HEK293 (cell line): ENCODE measurements around the gene PAK5.

Experiments used
- CTCF ChIA-PET: fragments of 350-600 bp; formaldehyde crosslinking; extraction: SDS; loops from one replicate; lab custom pipeline; 2021; ENCODE audit warnings: antibody characterized with exemption; lab: Yijun Ruan, JAX
- POLR2A ChIA-PET: fragments of 300-600 bp; formaldehyde crosslinking; extraction: SDS; loops from one replicate; lab custom pipeline; 2020; ENCODE audit warnings: antibody characterized with exemption, inconsistent platforms; lab: Yijun Ruan, JAX
- H3K27ac ChIP-seq: fragments of 200-500 bp; sonication (Bioruptor generic); 2 replicates; pipeline ENCODE4 v1.5.1; 2014; ENCODE audit warnings: low read depth, low read length, control low read depth, inconsistent platforms; ENCODE audit errors: extremely low read depth
- H3K36me3 ChIP-seq, 2 experiments: fragments of 200-500 bp in 1 of 2; sonication (Bioruptor generic) in 1 of 2; 1 replicate in 1 of 2; 2 replicates in 1 of 2; pipeline ENCODE4 v1.5.1; 2014 to 2017; ENCODE audit warnings: inconsistent platforms in 2 of 2, low read length in 2 of 2; ENCODE audit not compliant: control insufficient read depth in 2 of 2, insufficient read depth in 1 of 2
- H3K4me1 ChIP-seq: fragments of 200-500 bp; sonication (Bioruptor generic); 2 replicates; pipeline ENCODE4 v1.5.1; 2014; ENCODE audit warnings: mild to moderate bottlenecking, low read length, inconsistent platforms; ENCODE audit not compliant: control insufficient read depth, insufficient read depth
- H3K4me3 ChIP-seq: 2 replicates; pipeline ENCODE4 v1.5.1; 2011; ENCODE audit warnings: low read depth, mild to moderate bottlenecking, control low read depth, low read length, moderate library complexity
- H3K9me3 ChIP-seq: fragments of 200-500 bp; sonication (Bioruptor generic); 2 replicates; pipeline ENCODE4 v1.5.1; 2014; ENCODE audit warnings: low read depth, low read length, inconsistent platforms; ENCODE audit not compliant: control insufficient read depth, insufficient read depth
- ELK4 ChIP-seq: IDR thresholded peaks from 2 replicates; pipeline ENCODE4 v1.6.1; 2011; ENCODE audit warnings: mild to moderate bottlenecking, low read depth, low read length, borderline replicate concordance
- GLI4 ChIP-seq: fragments of 450-650 bp; formaldehyde crosslinking; IDR thresholded peaks from 2 replicates; pipeline ENCODE4 v1.5.1; 2016; ENCODE audit warnings: missing biosample characterization, missing genetic modification characterization
- IKZF3 ChIP-seq: fragments of 450-650 bp; IDR thresholded peaks from 2 replicates; pipeline ENCODE4 v1.5.0; 2018; ENCODE audit warnings: missing biosample characterization, mild to moderate bottlenecking, missing genetic modification characterization, moderate library complexity
- KLF8 ChIP-seq: fragments of 450-650 bp; formaldehyde crosslinking; IDR thresholded peaks from 2 replicates; pipeline ENCODE4 v1.5.1; 2016; ENCODE audit warnings: missing biosample characterization, missing genetic modification characterization
- MZF1 ChIP-seq: fragments of 450-650 bp; formaldehyde crosslinking; IDR thresholded peaks from 2 replicates; pipeline ENCODE4 v1.5.1; 2017; ENCODE audit warnings: missing biosample characterization, missing genetic modification characterization, borderline replicate concordance
- OVOL3 ChIP-seq: fragments of 450-650 bp; formaldehyde crosslinking; IDR thresholded peaks from 2 replicates; pipeline ENCODE4 v1.5.1; 2016; ENCODE audit warnings: missing biosample characterization, missing genetic modification characterization
- PRDM1 ChIP-seq: fragments of 450-650 bp; formaldehyde crosslinking; IDR thresholded peaks from 2 replicates; pipeline ENCODE4; 2016; ENCODE audit warnings: missing biosample characterization, missing genetic modification characterization
- RBAK ChIP-seq: fragments of 450-650 bp; formaldehyde crosslinking; IDR thresholded peaks from 2 replicates; pipeline ENCODE4 v1.5.1; 2016; ENCODE audit warnings: missing biosample characterization, missing genetic modification characterization
- SCRT1 ChIP-seq: fragments of 450-650 bp; formaldehyde crosslinking; IDR thresholded peaks from 2 replicates; pipeline ENCODE4 v1.5.1; 2016; ENCODE audit warnings: missing biosample characterization, missing genetic modification characterization, borderline replicate concordance
- SCRT2 ChIP-seq: fragments of 450-650 bp; formaldehyde crosslinking; IDR thresholded peaks from 2 replicates; pipeline ENCODE4 v1.5.1; 2016; ENCODE audit warnings: missing biosample characterization, missing genetic modification characterization
- SP3 ChIP-seq: fragments of 450-650 bp; formaldehyde crosslinking; IDR thresholded peaks from 2 replicates; pipeline ENCODE4 v1.5.1; 2016; ENCODE audit warnings: missing biosample characterization, missing genetic modification characterization
- TCF7L2 ChIP-seq: IDR thresholded peaks from 2 replicates; pipeline ENCODE4 v1.6.1; 2011; ENCODE audit warnings: low read depth, mild to moderate bottlenecking, inconsistent platforms, low read length, moderate library complexity, borderline replicate concordance
- ZBTB20 ChIP-seq: fragments of 450-650 bp; formaldehyde crosslinking; IDR thresholded peaks from 2 replicates; pipeline ENCODE4 v1.5.1; 2016; ENCODE audit warnings: missing biosample characterization, missing genetic modification characterization
- ZFHX2 ChIP-seq: fragments of 450-650 bp; formaldehyde crosslinking; conservative IDR thresholded peaks from 2 replicates; pipeline ENCODE4 v1.5.1; 2016; ENCODE audit warnings: missing biosample characterization, missing genetic modification characterization
- ZNF114 ChIP-seq: fragments of 450-650 bp; formaldehyde crosslinking; IDR thresholded peaks from 2 replicates; pipeline ENCODE4 v1.5.0; 2017; ENCODE audit warnings: missing biosample characterization, missing genetic modification characterization
- ZNF132 ChIP-seq: fragments of 450-650 bp; formaldehyde crosslinking; IDR thresholded peaks from 2 replicates; pipeline ENCODE4 v1.5.1; 2017; ENCODE audit warnings: missing biosample characterization, missing genetic modification characterization, borderline replicate concordance
- ZNF211 ChIP-seq: fragments of 450-650 bp; formaldehyde crosslinking; IDR thresholded peaks from 2 replicates; pipeline ENCODE4 v1.5.1; 2016; ENCODE audit warnings: low read depth, missing biosample characterization, missing genetic modification characterization
- ZNF266 ChIP-seq: fragments of 450-650 bp; formaldehyde crosslinking; IDR thresholded peaks from 2 replicates; pipeline ENCODE4 v1.5.1; 2016; ENCODE audit warnings: missing biosample characterization, missing genetic modification characterization, low read depth
- ZNF335 ChIP-seq: fragments of 450-650 bp; formaldehyde crosslinking; conservative IDR thresholded peaks from 2 replicates; pipeline ENCODE4 v1.5.1; 2016; ENCODE audit warnings: missing biosample characterization, missing genetic modification characterization
- ZNF394 ChIP-seq: fragments of 450-650 bp; formaldehyde crosslinking; IDR thresholded peaks from 2 replicates; pipeline ENCODE4 v1.5.1; 2016; ENCODE audit warnings: missing biosample characterization, missing genetic modification characterization, mild to moderate bottlenecking, moderate library complexity, borderline replicate concordance
- ZNF404 ChIP-seq: fragments of 450-650 bp; formaldehyde crosslinking; IDR thresholded peaks from 2 replicates; pipeline ENCODE4 v1.5.1; 2017; ENCODE audit warnings: missing biosample characterization, missing genetic modification characterization
- ZNF426 ChIP-seq: fragments of 450-650 bp; formaldehyde crosslinking; IDR thresholded peaks from 2 replicates; pipeline ENCODE4 v1.5.1; 2017; ENCODE audit warnings: missing biosample characterization, missing genetic modification characterization, mild to moderate bottlenecking, inconsistent platforms, moderate library complexity
- ZNF433 ChIP-seq: fragments of 450-650 bp; formaldehyde crosslinking; IDR thresholded peaks from 2 replicates; pipeline ENCODE4 v1.5.1; 2016; ENCODE audit warnings: missing biosample characterization, missing genetic modification characterization, low read depth
- ZNF521 ChIP-seq: fragments of 450-650 bp; formaldehyde crosslinking; IDR thresholded peaks from 2 replicates; pipeline ENCODE4 v1.5.1; 2017; ENCODE audit warnings: missing biosample characterization, mild to moderate bottlenecking, missing genetic modification characterization
- ZNF530 ChIP-seq: fragments of 450-650 bp; formaldehyde crosslinking; IDR thresholded peaks from 2 replicates; pipeline ENCODE4 v1.5.1; 2016; ENCODE audit warnings: low read depth, missing biosample characterization, missing genetic modification characterization
- ZNF658 ChIP-seq: fragments of 450-650 bp; formaldehyde crosslinking; IDR thresholded peaks from 2 replicates; pipeline ENCODE4; 2016; ENCODE audit warnings: missing biosample characterization, missing genetic modification characterization
- ZNF692 ChIP-seq: fragments of 450-650 bp; formaldehyde crosslinking; IDR thresholded peaks from 2 replicates; pipeline ENCODE4 v1.5.1; 2016; ENCODE audit warnings: missing biosample characterization, missing genetic modification characterization
- ZNF701 ChIP-seq: fragments of 450-650 bp; formaldehyde crosslinking; IDR thresholded peaks from 2 replicates; pipeline ENCODE4 v1.5.1; 2016; ENCODE audit warnings: missing biosample characterization, missing genetic modification characterization
- ZNF777 ChIP-seq: fragments of 450-650 bp; formaldehyde crosslinking; IDR thresholded peaks from 2 replicates; pipeline ENCODE4 v1.5.1; 2017; ENCODE audit warnings: missing biosample characterization, missing genetic modification characterization, borderline replicate concordance
- ZSCAN23 ChIP-seq: fragments of 450-650 bp; formaldehyde crosslinking; IDR thresholded peaks from 2 replicates; pipeline ENCODE4 v1.5.1; 2016; ENCODE audit warnings: missing biosample characterization, missing genetic modification characterization
- ZSCAN30 ChIP-seq: fragments of 450-650 bp; IDR thresholded peaks from 2 replicates; pipeline ENCODE4 v1.5.1; 2018; ENCODE audit warnings: missing biosample characterization, mild to moderate bottlenecking, missing genetic modification characterization, moderate library complexity
- TF ChIP-seq, protein P1 (sequence below): fragments of 450-650 bp; formaldehyde crosslinking; IDR thresholded peaks from 2 replicates; pipeline ENCODE4 v1.5.1; 2016; ENCODE audit warnings: missing biosample characterization, missing genetic modification characterization, borderline replicate concordance

The PAK5 gene

GRCh38 chr20:9588706-9589105 lies 250.2 kb downstream of the PAK5 start:
- POLR2A ChIA-PET, result no interaction called here
- no peaks in the 10 kb centered on the region for H3K36me3 ChIP-seq
- CTCF ChIA-PET, result interaction anchor here (0.6 to 0.9 kb wide), 3 partner anchors 21 to 180 kb away, joined by 3 to 4 read pairs (median 3); no protein-coding TSS in a partner anchor
- H3K27ac ChIP-seq, result no peak overlapping the region
- H3K4me1 ChIP-seq, result no peaks in the 10 kb centered on the region
- H3K9me3 ChIP-seq, result no peaks in the 10 kb centered on the region
- TF ChIP-seq SCRT2 (tag by site-specific recombination), result no peak
- no peak for TF ChIP-seq ZNF266 (tag by site-specific recombination)
- TF ChIP-seq KLF8 (tag by site-specific recombination), result no peak
- no peak for TF ChIP-seq ZNF701
- no peak for TF ChIP-seq IKZF3 (tag by site-specific recombination)
- no peak for TF ChIP-seq MZF1 (tag by site-specific recombination)
- TF ChIP-seq SCRT1 (tag by site-specific recombination), result no peak
- TF ChIP-seq, protein P1, sequence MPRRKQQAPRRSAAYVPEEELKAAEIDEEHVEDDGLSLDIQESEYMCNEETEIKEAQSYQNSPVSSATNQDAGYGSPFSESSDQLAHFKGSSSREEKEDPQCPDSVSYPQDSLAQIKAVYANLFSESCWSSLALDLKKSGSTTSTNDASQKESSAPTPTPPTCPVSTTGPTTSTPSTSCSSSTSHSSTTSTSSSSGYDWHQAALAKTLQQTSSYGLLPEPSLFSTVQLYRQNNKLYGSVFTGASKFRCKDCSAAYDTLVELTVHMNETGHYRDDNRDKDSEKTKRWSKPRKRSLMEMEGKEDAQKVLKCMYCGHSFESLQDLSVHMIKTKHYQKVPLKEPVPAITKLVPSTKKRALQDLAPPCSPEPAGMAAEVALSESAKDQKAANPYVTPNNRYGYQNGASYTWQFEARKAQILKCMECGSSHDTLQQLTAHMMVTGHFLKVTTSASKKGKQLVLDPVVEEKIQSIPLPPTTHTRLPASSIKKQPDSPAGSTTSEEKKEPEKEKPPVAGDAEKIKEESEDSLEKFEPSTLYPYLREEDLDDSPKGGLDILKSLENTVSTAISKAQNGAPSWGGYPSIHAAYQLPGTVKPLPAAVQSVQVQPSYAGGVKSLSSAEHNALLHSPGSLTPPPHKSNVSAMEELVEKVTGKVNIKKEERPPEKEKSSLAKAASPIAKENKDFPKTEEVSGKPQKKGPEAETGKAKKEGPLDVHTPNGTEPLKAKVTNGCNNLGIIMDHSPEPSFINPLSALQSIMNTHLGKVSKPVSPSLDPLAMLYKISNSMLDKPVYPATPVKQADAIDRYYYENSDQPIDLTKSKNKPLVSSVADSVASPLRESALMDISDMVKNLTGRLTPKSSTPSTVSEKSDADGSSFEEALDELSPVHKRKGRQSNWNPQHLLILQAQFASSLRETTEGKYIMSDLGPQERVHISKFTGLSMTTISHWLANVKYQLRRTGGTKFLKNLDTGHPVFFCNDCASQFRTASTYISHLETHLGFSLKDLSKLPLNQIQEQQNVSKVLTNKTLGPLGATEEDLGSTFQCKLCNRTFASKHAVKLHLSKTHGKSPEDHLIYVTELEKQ (tag by site-specific recombination), result no peak
- TF ChIP-seq ELK4, result no peak
- no peak for TF ChIP-seq ZNF530
- TF ChIP-seq GLI4, result no peak
- no peak for TF ChIP-seq ZFHX2
- TF ChIP-seq SP3 (tag by site-specific recombination), result no peak
- no peak for TF ChIP-seq ZNF211 (tag by site-specific recombination)
- TF ChIP-seq RBAK (tag by site-specific recombination), result no peak
- H3K4me3 ChIP-seq, result no peak overlapping the region

DNA sequence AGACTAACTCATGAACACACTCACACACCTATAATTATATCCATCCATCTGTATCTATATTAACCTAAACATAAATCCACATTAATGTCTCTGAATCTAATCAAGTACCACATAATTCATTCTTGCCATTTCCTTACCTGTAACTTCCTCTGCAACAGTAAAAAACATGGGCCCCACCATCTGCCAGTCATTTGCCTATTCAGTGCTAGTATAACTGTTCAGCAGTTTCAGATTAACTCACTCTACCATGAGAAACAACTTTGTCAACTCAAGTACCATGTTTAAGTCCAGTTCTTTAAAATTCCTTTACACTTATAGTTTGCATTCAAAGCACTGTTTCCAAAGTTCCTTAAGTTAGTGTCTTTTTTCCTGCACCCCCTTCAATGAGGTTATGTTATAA lies 255.7 kb downstream of the PAK5 start:
- Histone ChIP-seq H3K27ac (no peak overlapping the region), H3K36me3 (no peaks in the 10 kb centered on the region), H3K9me3 (no peaks in the 10 kb centered on the region), H3K4me1 (no peaks in the 10 kb centered on the region), H3K4me3 (no peak overlapping the region)
- ChIA-PET CTCF (no interaction called here), POLR2A (no interaction called here)
- TF ChIP-seq ZNF114 (tag by site-specific recombination), result no peak
- no peak for TF ChIP-seq ZNF394
- TF ChIP-seq ZBTB20 (tag by site-specific recombination), result no peak
- TF ChIP-seq ZNF335 (tag by site-specific recombination), result no peak
- no peak for TF ChIP-seq ZNF433 (tag by site-specific recombination)
- TF ChIP-seq ZSCAN30, result no peak
- TF ChIP-seq ZNF426 (tag by site-specific recombination), result no peak
- TF ChIP-seq OVOL3 (tag by site-specific recombination), result no peak
- TF ChIP-seq ZNF132 (tag by site-specific recombination), result no peak
- TF ChIP-seq ZNF692, result no peak
- TF ChIP-seq ZNF658, result no peak
- TF ChIP-seq TCF7L2, result no peak
- TF ChIP-seq PRDM1 (tag by site-specific recombination), result no peak
- TF ChIP-seq ZNF777 (tag by site-specific recombination), result no peak
- TF ChIP-seq ZNF521 (tag by site-specific recombination), result no peak
- TF ChIP-seq ZSCAN23 (tag by site-specific recombination), result no peak
- TF ChIP-seq SCRT2 (tag by site-specific recombination), result no peak
- no peak for TF ChIP-seq ZNF404 (tag by site-specific recombination)
